LNCAP (cell line): Measurements from ENCODE around the gene PHTF2.

Experiments used
- TF ChIP-seq, protein P1 (sequence below): fragments of 450-650 bp; IDR thresholded peaks from 2 replicates; pipeline ENCODE4 v1.5.1; 2017; ENCODE audit warnings: mild to moderate bottlenecking

The PHTF2 gene

DNA sequence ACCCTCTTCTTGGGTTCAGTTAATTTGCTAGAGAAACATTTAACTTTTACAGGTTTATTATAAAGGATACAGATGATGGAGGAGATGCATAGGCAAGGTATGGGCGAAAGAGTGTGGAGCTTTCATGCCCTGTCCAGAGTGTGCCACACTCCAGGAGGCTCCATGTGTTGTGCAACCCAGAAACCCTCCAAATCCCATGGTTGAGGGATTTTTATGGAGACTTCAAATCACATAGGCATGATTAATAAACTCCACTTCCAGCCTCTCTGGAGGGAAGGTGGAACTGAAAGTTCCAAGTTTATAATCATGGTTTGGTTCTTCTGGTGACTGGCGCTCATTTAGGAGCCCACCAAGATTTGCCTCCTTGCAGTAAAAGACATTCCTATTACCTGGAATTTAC lies 159.9 kb downstream of the PHTF2 start:
- TF ChIP-seq, protein P1, sequence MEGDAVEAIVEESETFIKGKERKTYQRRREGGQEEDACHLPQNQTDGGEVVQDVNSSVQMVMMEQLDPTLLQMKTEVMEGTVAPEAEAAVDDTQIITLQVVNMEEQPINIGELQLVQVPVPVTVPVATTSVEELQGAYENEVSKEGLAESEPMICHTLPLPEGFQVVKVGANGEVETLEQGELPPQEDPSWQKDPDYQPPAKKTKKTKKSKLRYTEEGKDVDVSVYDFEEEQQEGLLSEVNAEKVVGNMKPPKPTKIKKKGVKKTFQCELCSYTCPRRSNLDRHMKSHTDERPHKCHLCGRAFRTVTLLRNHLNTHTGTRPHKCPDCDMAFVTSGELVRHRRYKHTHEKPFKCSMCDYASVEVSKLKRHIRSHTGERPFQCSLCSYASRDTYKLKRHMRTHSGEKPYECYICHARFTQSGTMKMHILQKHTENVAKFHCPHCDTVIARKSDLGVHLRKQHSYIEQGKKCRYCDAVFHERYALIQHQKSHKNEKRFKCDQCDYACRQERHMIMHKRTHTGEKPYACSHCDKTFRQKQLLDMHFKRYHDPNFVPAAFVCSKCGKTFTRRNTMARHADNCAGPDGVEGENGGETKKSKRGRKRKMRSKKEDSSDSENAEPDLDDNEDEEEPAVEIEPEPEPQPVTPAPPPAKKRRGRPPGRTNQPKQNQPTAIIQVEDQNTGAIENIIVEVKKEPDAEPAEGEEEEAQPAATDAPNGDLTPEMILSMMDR, result no peak

DNA sequence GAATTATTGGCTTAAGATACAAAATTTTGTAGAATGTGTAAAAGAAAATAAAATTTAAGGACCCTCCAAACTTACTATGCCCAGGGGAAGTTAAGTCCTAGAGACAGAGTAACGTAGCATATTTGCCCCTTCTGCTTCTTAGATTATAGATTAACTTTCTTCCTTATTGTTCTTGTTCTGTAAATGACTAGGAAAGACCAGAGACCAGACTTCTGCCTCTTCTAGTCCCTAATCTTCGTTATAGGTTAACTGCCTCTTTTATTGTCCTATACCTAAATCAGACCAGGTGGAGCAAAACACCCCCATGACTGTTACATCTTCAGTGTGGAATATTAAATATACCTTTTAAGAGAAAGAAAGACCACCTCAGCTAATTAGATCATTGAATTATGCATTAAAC lies 160.5 kb downstream of the PHTF2 start:
- TF ChIP-seq, protein P1, result no peak

DNA sequence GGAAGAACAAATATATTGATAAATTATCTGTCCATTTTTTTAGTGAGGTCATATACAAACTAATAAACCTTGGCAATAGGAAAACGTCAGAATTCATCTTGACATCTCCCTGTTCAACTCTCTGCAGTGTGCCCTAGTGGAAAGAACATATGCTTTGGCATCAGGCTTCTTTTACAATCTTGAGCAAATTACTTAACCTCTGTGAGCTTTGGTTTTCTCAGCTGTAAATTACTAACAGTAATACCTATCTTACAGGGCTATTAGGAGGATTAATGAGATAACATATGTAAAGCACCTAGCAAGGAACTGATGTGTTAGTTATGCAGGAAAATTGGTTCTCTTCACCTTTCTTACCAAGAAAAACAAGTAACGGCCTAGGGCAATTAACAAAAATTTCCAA lies 161.8 kb downstream of the PHTF2 start:
- TF ChIP-seq, protein P1, result no peak

DNA sequence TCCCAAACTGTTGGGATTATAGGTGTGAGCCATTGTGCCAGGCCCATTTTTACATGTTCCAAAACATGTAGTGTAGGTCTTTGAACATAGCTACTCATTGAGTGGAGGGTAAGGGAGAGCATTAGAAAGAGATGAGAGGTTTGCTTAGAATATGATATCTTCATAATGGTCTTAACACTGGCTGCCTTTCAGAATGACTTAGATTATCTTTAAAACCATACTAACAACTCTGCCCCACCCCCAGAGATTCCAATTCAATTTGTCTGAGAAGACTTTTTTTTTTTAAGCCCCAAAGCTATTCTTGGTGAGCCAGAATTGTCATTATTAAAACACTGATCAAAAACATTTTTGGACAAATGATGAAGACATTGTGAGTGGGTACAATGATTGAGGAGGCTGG lies 168.9 kb downstream of the PHTF2 start:
- TF ChIP-seq, protein P1, result no peak

DNA sequence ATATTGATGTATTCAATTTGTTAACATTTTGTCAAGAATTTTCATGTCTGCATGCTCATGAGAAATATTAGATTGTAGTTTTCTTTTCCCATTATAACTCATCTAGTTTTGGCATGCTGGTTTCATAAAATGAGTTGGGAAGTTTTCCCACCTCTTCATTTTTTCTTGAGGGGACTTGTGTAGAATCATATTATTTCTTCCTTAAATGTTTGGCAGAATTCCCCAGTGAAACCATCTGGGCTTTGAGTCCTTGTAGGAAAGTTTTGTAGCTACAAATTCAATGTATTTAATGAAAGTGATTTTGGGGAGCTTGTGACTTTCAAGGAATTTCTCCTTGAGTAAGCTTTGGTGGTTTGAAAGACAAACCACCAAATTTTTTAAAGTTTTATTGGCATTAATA lies 173.2 kb downstream of the PHTF2 start:
- TF ChIP-seq, protein P1, result no peak

DNA sequence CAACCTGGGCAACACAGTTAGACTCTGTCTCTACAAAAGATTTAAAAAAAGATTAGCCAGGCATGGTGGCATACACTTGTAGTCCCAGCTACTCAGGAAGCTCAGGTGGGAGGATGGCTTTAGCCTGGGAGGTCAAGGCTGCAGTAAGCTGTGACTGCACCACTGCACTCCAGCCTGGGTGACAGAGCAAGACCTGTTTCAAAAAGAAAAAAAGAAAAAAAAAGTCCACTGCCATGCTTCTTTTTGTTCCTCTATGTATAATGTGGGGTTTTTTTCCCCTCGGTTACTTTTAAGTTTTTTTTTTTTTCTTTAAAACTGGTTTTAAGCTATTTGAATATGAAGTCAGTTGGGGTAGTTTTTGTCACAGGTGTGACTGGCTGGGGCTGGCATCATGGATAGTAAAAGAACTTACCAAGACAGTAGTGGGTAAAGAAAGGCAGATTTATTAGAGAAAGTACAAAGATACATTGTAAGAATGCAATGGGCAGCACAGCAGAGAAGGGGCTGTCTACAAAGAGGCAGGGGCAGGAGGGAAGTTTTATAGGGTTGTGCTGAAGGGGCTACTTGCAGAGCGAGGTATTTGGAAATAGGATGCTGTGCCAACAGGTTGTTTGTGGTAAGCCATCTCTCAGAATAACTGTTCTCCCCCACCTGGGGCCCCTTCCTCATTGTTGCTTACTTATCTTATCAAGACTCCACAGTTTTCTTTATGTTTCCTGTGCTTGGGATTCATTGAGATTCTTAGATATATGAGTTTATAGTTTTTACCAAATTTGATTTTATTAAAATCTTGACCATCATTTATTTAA lies 177.3 kb downstream of the PHTF2 start:
- TF ChIP-seq, protein P1, result no peak

DNA sequence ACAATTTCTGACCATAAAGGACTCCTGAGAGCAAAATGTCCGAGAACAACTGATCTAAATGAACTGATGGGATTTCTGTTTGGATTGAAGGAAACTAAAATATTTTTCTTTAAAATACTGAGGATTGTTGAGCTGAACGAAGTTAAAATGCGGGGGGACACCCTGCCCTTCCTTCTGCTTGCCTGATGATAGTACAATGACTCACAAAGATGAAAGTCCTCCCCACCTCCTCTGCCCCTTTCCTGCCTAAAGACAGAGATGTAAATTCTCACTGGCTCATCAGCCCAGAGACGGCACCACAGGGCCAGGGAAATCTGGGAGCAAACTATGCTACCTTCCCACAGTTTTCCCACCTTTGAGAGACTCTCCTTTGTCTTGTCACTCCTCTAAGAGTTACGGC lies 180.6 kb downstream of the PHTF2 start:
- TF ChIP-seq, protein P1, result no peak
